Lung (tissue), 12 donors: ENCODE results near the gene GLYATL3. TPM values are rescaled to one million over a fixed set of nuclear protein-coding genes. Genes with fewer than 3 reads are reported as not detected.

Source experiments
- ATAC-seq: fragments of 200-7000 bp; cut with Tn5 transposase; one replicate; pipeline ENCODE4 v1.9.1; 2020; ENCODE audit warnings: moderate number of reproducible peaks; ENCODE audit not compliant: insufficient read depth, low FRiP score
- DNase-seq, 3 donors: peaks; one replicate each; pipeline ENCODE4 v3.0.0-alpha.2; 2013 to 2017
- H3K27ac ChIP-seq, 2 donors: one replicate each; pipeline ENCODE4 v1.5.1; 2013; ENCODE audit warnings: mild to moderate bottlenecking in 2 of 2, moderate library complexity in 2 of 2, control low read depth in 1 of 2, inconsistent platforms in 1 of 2, low read depth in 1 of 2, low read length in 1 of 2
- H3K27me3 ChIP-seq, 3 donors: one replicate each; pipeline ENCODE4 v1.5.1; 2013; ENCODE audit warnings: low read length in 2 of 3; ENCODE audit not compliant: control insufficient read depth in 3 of 3, insufficient read depth in 3 of 3
- H3K36me3 ChIP-seq, 4 donors: one replicate each; pipeline ENCODE4 v1.5.1; 2013; ENCODE audit warnings: low read length in 4 of 4, mild to moderate bottlenecking in 1 of 4, moderate library complexity in 1 of 4; ENCODE audit not compliant: control insufficient read depth in 4 of 4, insufficient read depth in 4 of 4
- H3K4me1 ChIP-seq, 5 donors: one replicate each; pipeline ENCODE4 v1.5.1; 2013; ENCODE audit warnings: low read length in 5 of 5, mild to moderate bottlenecking in 2 of 5, moderate library complexity in 1 of 5; ENCODE audit not compliant: control insufficient read depth in 5 of 5, insufficient read depth in 5 of 5
- H3K4me3 ChIP-seq: one replicate; pipeline ENCODE4 v1.5.1; 2013; ENCODE audit warnings: mild to moderate bottlenecking, control low read depth, moderate library complexity
- H3K9ac ChIP-seq, 2 donors: one replicate each; pipeline ENCODE4 v1.5.1; 2013; ENCODE audit warnings: low read length in 2 of 2, control low read depth in 1 of 2; ENCODE audit not compliant: insufficient read depth in 1 of 2
- H3K9me3 ChIP-seq, 4 donors: one replicate each; pipeline ENCODE4 v1.5.1; 2013; ENCODE audit warnings: low read length in 3 of 4, mild to moderate bottlenecking in 1 of 4, moderate library complexity in 1 of 4; ENCODE audit not compliant: control insufficient read depth in 4 of 4, insufficient read depth in 3 of 4
- WGBS, 2 donors: extraction: QIAGEN DNeasy Blood & Tissue Kit; methylation state at CpG; one replicate each; pipeline ENCODE4 v1.1.7; 2013; 5-methylcytosine and 5-hydroxymethylcytosine counted together
- polyA plus RNA-seq, 2 donors: library from polyadenylated mRNA; stranded (reverse); fragments of 200-250 nt; gene quantifications; one replicate each; pipeline ENCODE4 v1.2.1, GENCODE V29; 2013
- total RNA-seq, 2 donors: library from RNA; depleted of rRNA in 1 of 2; stranded (reverse); fragments of >200 nt in 1 of 2; gene quantifications; one replicate each; pipeline ENCODE4 v1.2.1, GENCODE V29; 2014 to 2021
- TF ChIP-seq, protein P1 (sequence below): IDR thresholded peaks from 2 replicates; pipeline ENCODE4 v1.5.1; 2012; ENCODE audit warnings: mild to moderate bottlenecking; ENCODE audit errors: control extremely low read depth, extremely low read depth
- donor health status: control.
- donor health status: control.
- donor health status: Bipolar disorder and iron deficiency.
- donor health status: healthy.
- donor health status: DM: yes; HTN: yes; CAD: no.

The GLYATL3 gene
- total and polyA plus RNA-seq, 4 donors = not detected

DNA sequence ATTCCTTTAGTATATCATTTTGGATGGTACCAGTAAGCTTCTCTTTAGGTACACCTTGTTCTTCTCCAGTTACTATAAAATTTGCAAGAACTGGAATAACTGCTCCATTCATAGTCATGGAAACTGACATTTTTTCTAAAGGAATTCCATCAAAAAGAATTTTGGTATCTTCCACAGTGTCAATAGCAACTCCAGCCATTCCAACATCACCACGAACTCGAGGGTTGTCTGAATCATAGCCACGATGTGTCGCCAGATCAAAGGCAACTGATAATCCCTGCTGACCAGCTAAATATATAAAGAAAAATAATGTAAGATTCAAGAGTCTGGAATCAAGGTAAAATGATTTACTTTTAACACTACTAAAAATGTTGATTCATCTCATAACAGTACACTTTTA is 42.0 kb upstream of the GLYATL3 start:
- Histone ChIP-seq H3K9me3 (no peaks in the 10 kb centered on the region), H3K36me3 (peaks cover 5 to 38% (median 13%) of the 10 kb centered on the region in 4 donors), H3K27me3 (no peaks in the 10 kb centered on the region), H3K9ac (no peak overlapping the region), H3K27ac (no peak overlapping the region), H3K4me1 (peaks cover 0 to 8% (median 5%) of the 10 kb centered on the region in 5 donors), H3K4me3 (no peak overlapping the region)
- no peak for ATAC-seq
- TF ChIP-seq, protein P1, sequence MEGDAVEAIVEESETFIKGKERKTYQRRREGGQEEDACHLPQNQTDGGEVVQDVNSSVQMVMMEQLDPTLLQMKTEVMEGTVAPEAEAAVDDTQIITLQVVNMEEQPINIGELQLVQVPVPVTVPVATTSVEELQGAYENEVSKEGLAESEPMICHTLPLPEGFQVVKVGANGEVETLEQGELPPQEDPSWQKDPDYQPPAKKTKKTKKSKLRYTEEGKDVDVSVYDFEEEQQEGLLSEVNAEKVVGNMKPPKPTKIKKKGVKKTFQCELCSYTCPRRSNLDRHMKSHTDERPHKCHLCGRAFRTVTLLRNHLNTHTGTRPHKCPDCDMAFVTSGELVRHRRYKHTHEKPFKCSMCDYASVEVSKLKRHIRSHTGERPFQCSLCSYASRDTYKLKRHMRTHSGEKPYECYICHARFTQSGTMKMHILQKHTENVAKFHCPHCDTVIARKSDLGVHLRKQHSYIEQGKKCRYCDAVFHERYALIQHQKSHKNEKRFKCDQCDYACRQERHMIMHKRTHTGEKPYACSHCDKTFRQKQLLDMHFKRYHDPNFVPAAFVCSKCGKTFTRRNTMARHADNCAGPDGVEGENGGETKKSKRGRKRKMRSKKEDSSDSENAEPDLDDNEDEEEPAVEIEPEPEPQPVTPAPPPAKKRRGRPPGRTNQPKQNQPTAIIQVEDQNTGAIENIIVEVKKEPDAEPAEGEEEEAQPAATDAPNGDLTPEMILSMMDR = no peak
- 88 to 92% methylated on average over 4 of the region's 4 CpGs for WGBS, 2 donors
- DNase-seq = no peak

DNA sequence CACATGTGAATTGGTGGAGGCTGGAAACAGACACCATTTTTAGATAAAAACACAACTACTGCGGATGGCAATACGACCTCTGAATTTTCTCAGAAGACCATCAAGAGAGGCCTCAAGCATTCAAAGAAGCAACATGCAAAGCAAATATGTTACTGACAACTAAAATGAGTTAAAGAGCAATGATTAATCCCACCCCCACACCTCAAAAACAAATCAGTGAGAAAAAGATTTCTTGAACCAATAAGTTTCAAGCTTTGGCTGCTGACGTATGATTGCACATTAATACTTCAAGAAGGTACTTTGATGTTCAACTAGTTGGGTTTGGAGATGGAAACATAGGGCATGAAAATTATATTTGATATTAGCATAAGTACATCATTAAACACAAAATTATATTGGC is 37.7 kb upstream of the GLYATL3 start:
- ATAC-seq = no peak
- peak overlapping the region; percentile 85 to 92 for H3K9ac ChIP-seq
- H3K36me3 ChIP-seq = peaks cover 2 to 14% (median 4%) of the 10 kb centered on the region in 4 donors
- H3K4me1 ChIP-seq = peaks cover 0 to 13% (median 5%) of the 10 kb centered on the region in 5 donors
- TF ChIP-seq, protein P1 = no peak
- peak overlapping the region in 1 of 2 donors; percentile 98 for H3K27ac ChIP-seq
- no peaks in the 10 kb centered on the region for H3K9me3 ChIP-seq
- no peaks in the 10 kb centered on the region for H3K27me3 ChIP-seq
- no peak overlapping the region for H3K4me3 ChIP-seq
- DNase-seq = peak in 2 of 3 donors; percentile 23 to 24
- WGBS, 2 donors = 37 to 39% methylated on average over 3 of the region's 3 CpGs

DNA sequence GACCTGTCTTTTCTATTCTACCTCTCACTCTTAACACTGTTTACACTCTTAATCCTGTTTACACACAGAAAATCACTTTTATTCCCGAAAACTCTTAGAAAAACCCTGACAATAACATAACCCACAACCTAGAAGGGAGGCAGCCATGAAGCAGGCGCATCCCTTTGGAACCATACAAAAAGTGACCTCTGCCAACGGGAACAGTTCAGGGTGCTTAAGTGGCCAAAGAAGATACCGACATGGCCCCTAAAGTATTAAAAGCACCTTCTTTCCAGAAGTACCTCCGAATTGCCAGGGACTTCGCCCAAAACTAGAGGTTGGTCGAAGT is 37.2 kb upstream of the GLYATL3 start:
- Histone ChIP-seq H3K27ac (peak overlapping the region; percentile 88 to 98), H3K4me1 (peaks cover 0 to 13% (median 5%) of the 10 kb centered on the region in 5 donors), H3K9ac (peak overlapping the region; percentile 85 to 92), H3K36me3 (peaks cover 0 to 12% (median 3%) of the 10 kb centered on the region in 4 donors), H3K4me3 (peak overlapping the region; percentile 74), H3K27me3 (no peaks in the 10 kb centered on the region), H3K9me3 (no peaks in the 10 kb centered on the region)
- TF ChIP-seq, protein P1 = no peak
- ATAC-seq = no peak
- 1 to 2% methylated on average over 7 of the region's 7 CpGs for WGBS, 2 donors
- DNase-seq = no peak
